Fibroblast of gingiva (primary cell): ENCODE data around the gene MAT2A.
A peak's percentile ranks its signal among the peaks of the same experiment; 100 is the strongest.

Experiments
- DNase-seq: peaks from one replicate; pipeline ENCODE4 v3.0.0-alpha.2; 2011; ENCODE audit warnings: low read depth

MAT2A gene

DNA sequence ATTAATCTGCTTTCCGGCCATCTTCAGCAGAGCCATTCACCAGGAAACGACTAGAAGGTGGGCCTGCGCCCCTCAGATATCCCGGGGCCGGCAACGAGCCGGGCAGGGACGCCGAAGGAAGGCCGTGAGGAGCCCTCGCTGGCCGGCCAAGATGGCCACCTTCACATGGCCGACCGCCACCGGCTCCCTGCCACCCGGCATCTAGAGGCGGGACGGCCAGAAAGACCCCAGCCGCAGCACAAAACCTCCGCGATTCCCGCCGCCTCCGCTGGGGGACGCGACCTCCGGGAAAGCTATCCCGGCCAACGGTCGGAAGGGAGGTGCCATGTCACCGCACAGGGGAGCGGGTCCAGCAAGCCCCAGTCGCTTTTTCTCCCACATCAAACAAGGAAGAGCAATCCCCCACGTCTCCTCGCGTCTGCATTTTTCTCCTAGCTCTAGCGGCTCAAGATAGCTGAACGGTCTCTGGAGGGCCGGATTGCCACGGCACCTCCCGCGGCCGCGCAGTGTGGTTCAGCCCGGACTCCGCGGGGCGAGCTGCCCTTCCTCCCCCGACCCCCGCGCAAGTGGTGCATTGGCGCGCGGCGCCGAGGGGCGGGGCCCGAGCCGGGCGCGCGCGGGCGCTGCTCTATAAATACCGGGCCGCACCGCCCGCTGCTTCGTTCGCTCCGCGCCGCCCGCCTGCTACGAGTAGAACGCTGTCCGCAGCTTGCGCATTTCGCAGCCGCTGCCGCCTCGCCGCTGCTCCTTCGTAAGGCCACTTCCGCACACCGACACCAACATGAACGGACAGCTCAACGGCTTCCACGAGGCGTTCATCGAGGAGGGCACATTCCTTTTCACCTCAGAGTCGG, at the start of gene MAT2A:
Gene MAT2A (plus strand): TSS at position 662 of the 854 bp plus-strand sequence. CDS start 120 bp downstream, at position 782.
- DNase-seq: peak; percentile 93

- DNase-seq: no peak
Observed at GRCh38 chr2:85490861-85491755, 47.9 kb upstream of the MAT2A start.

DNA sequence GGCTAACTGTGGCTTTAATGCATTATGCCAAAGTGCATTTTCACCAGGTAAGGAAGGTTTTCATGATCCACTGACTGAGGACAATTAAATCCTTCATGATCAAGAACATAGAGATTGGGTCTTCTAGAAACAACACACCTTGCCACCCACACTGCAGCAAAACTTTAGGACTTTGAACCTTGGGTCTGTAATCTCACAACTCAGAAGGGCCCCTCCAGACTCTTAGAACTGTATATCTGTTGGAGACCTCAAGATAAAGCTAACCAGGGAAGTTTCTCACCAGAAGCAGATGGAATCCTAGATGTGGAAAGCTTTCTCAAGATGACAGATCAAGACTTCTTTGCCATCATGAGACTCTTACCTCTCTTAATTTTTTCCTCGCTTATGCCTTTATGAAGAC, 42.5 kb upstream of the MAT2A start:
- DNase-seq: no peak

DNA sequence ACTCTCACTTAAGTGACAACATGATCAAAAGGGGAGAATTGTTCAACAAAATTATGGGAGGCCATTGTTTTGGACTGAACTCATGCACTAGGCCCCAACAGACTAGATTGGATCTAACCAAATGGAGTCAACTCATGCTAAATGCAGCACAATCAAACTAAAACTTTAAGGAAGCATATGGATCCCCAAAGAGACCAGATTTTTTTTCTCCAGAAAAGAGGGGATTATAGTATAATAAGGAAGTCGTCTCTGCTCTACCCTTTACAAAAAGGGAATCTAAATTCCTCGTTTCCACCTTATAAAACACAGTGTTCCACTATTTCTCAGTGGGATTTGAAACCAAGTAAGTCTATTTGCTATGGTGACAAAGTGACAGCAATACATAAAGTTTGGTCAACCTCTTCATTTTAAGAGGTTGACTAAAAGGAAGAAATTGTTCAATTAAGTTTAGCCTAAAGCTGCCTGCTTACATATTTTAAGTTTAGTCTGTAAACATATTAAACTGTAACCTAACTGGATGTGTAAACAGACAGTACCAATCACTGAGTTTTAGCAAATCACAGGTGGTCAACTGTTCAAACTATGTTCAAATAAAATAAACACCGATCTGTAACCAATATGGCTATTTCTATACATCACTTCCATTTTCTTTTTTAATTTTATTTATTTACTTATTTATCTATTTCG, 40.9 kb upstream of the MAT2A start:
- no peak for DNase-seq

- DNase-seq: no peak
Observed at GRCh38 chr2:85501248-85501647, 37.7 kb upstream of the MAT2A start.

DNA sequence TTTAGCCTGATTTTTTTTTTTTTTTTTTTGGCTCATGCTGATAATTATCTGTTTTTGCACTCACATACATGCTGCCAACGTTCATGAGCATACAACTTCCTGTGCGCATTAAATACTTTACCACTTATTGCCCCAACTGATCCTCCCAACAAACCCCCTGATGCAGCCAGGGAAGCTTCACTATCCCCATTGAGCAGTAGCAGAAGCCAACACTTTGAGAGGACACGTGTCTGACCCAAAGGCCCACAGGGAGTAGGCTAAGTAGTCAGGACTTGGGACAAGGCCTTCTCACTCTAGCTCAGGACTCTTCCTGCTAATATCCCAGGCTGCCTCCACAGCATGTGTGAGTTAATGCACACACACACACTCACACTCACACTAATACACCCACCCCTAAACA, 36.2 kb upstream of the MAT2A start:
- DNase-seq: no peak

DNA sequence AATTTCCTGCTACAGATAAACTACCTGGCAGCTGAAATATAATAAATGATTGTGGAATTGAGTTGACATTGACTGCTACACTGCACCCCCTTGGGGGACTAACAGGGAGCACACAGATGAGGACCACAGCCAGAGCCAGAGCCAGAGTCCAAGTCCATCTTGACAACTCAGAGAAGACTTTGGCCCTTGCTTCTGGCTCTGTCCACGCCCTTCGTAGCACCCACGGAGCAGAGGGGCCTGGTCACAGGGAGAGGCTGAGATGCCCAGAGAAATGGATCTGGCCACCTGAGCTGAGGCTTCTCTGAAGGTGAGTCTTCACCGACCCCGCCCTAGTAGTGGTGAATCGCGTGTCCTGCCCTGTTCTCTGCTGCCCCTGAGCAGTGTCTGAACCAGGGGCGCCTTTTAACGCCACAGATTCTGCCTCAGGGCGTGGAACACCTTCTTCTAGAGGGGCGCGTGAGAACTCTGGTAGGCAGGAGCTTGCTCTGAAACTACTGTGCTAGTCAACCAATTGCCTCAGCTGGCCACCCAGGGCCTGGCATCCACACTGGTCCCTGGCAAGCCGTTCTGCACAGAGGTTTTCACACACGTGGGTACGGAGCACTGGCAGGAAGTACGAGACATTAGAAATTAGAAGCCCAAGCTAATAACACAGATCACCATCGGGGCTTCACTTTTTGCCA, 35.7 kb upstream of the MAT2A start:
- DNase-seq: no peak

DNA sequence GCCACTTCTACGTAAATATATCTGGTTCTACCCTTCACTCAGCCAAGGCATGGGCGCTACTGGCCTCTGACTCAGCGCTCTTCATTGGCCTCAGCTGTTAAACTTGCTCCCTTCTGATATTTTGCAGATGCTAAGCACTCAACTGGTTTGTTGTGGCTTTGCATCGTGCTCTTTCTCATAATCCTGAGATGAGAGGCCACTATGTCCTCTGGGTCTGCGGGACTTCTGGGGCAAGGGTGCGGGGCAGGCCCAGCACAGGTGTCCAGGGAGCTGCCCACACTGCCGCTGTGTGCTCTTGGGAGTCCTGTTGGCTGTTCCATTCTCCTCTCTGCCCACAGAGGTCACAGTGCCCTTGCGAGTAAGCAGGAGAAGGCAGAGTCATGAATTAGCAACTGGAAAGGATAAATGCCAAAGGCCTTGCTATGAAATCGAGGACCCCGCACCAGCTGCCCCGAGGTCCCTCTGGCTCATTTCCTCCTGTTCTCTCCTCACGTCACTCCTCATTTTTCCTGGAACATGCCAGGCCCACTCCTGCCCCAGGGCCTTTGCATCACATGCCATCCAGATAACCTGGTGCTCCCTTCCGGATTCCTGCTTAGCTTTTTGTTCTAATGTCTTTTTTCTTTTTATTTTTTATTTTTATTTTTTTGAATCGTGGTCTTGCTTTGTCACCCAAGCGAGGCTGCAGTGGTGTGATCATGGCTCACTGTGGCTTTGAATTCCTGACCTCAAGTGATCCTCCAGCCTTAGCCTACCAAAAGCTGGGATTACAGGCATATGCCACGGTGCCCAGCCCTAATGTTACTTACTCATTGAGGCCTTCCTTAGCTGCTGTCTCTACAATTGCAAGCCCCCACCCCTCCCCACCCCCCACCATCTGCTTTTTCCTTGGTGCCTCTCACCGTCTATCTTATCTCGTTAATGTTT, 34.9 kb upstream of the MAT2A start:
- peak; percentile 92 for DNase-seq

DNA sequence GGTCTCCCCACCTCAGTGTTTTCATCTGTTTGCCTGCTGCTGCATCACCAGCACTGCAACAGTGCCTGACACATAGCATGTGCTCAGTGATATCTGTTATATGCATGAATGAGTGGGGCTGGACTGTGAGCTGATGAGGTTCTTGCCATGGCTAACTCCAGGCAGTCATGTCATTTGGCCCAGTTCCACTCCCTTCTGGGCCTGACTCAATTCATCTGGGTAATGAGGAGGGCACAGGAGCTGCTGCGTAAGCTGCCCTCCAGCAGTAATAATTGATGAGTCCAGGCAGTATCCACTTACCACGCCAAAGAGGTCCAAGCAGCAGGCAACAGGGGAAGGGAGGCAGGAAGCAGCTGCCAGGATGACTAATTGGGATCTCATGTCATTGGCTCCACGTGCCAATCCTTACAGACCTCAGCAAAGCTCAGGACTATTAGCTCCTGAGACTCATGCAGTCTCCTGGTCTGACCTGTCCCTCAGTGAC, 34.1 kb upstream of the MAT2A start:
- peak; percentile 98 for DNase-seq

- no peak for DNase-seq
Observed at GRCh38 chr2:85505551-85506238, 33.3 kb upstream of the MAT2A start.

DNA sequence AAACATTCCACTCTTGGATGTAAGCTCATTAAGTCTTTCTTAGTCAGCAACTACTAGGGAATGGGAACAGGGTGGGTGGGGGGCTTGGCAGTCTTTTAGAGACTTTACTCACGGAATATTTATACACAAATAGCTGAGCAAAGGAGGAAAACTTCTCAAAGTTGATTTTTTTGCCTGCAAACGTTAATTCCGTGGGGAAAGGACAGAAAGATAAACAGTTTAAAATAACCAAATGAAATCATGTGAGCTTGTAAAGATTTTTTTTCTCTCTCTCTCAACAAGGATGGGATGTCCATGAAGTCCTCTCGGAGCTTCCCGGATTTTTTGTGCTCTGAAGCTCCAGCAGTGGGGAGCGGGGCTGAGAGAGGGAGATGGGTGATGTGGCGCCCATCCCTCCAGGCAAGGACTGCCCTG, 32.2 kb upstream of the MAT2A start:
- DNase-seq: peak; percentile 20

DNA sequence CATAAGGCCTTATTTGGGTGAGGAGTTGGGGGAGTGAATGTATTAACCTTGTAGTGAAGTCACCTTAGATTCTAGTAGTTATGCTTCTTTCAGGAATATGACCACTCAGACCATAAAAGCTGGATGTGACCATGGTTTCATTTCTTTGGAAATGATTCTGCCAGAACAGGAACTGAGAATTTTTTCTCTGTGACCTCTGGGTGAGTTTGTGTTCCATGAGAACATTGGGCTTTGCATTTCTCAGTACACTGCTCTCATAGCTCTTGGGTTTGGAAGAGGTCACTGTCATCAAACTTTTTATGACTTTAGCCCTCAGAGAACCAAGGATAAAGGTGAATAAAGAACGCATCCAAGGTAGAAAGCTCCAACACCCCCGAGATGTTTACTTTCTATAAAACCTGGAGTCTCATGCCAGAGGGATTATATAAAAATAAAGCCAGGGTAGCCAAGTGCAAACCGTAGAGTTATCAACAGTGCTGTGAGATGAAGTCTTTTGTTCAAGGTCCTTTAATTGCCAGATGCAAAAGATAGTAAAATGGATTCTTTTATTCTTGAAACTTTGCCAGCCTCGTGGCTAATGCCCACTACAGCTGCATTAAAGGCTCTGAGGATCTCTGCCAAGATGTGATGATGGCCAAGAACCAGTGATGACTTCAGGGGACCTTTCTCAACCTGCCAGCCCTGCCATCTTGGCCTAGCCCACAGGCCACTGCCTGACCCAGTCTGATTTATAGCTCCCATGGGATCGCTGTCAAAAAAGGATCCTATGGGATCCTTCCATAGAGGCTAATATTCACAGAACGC, 27.8 kb upstream of the MAT2A start:
- DNase-seq: no peak

DNA sequence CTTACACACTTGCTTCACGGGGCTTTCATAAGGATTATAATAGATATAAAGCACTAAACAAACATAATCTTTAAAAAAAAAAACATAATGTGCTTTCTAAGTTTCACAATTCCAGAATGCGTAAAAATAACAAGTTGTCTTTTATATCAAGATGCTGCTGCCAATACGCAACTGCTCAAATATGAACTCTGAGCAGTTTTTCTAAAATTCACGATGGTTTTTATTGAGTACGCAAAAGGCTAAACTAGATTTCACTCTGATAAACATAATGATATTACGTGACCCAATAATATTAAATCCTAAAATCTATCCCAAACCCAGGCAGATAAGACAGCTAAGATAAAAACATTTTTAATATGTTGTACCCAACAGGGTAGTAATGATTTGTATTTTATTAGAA, 24.6 kb upstream of the MAT2A start:
- DNase-seq: no peak

DNA sequence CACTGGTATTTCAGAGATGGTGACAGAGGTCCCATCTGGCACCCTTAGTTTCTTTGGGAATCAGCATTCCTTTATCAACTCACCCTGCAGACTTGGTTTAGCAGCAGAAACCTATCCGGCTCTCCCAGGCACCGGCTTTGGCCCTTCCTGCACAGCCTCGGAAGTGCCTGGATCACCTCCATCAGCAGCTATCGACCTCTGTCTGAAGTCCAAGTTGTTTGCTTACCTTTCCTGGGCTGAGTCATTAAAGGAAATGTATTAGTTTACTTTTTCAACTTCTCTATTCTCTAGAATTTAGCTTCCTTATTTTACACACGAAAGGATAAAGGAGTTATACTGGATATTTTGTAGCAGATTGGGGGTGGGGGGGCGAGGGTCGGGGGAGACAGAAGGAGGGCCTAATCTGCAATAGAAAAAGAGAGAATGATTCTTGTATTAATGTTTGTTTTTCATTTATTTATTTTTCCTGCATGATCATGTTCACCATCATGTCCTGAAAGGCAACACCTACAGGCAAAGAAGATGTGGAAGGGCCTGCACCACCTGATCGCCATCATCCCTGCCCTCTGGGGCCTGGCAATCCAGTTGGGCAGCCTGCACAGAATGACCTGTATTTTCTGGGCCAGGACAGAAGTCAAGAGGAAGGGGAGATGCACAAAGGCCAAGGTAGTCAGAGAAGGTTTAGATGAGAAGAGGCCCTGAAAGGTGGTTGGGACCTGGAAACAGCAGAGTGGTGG, 22.1 kb upstream of the MAT2A start:
- DNase-seq: no peak

- DNase-seq: no peak
Observed at GRCh38 chr2:85522090-85522647, 16.8 kb upstream of the MAT2A start.

DNA sequence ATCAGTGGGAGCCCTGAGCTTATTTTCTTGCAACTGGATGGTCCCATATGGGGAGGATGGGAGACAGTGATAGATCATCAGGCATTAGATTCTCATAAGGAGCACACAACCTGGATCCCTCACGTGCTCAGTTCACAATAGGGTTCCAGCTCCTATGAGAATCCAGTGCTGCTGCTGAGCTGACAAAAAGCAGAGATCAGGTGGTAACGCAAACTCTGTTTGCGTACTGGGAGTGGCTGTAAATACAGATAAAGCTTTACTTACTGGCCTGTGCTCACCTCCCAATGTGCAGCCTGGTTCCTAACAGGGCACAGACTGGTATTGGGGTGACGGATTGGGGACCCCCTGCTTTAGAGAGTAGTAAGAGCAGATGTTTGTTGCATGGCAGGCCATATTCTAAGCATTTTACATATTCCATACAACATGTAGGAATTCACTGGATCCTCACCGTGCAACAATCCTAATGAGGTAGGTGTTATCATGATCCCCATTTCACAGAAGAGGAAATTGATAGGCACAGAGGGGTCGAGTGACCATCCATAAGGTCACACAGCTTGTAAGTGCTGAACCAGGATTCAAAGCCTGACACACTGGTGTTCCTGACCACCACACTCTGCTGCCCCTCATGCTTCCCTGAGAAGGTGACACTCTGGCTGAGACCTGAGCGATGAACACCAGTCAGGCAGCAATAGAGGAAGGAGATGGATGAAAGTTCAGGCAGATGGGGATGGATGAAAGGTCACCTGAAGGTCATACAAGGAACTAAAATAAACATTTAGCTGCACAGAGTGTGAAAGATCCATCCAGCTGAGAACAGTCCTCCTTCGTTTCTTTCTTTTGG, 15.7 kb upstream of the MAT2A start:
- DNase-seq: no peak

GRCh38 chr2:85523903-85524335, 15.0 kb upstream of the MAT2A start:
- DNase-seq: no peak
